ENCODE results near the gene CBX8. TPM values are rescaled to one million over a fixed set of nuclear protein-coding genes. Genes with fewer than 3 reads are reported as not detected.

CBX8 gene
- total RNA-seq, 1 experiment from 2014 or later, result 2.0 TPM

GRCh38 chr17:79818026-79818758 lies 21.3 kb upstream of the CBX8 start:
- Mint-ChIP-seq H3K4me1 (peaks cover 11% of the 10 kb centered on the region), H3K9me3 (no peaks in the 10 kb centered on the region), H3K27ac (no peak overlapping the region), H3K4me3 (no peak overlapping the region), H3K27me3 (ENCODE audit: low read depth) (peaks cover 96% of the 10 kb centered on the region), H3K36me3 (peaks cover 4% of the 10 kb centered on the region; the same call in 1 of the 2 replicates)
- POLR2A ChIA-PET, result interaction anchor here (0.8 to 1.1 kb wide), 2 partner anchors 10 to 21 kb away, joined by 3 read pairs; partner anchors contain the start of gene CBX4
- DNase-seq (ENCODE audit: low spot score) (no peak), ATAC-seq (no peak)
- CTCF ChIA-PET, result interaction anchor here (0.9 to 20.8 kb wide), 3 partner anchors 15 to 24 kb away, joined by 4 to 464 read pairs (median 221); partner anchors contain the start of genes CBX4 and CBX8
- TF ChIP-seq NFATC4 (CRISPR knock-in tag; IDR thresholded peaks at IDR 0.05), result no peak
- no peak for TF ChIP-seq TP53 (CRISPR knock-in tag; IDR thresholded peaks at IDR 0.05)
- TF ChIP-seq TEAD4 (CRISPR knock-in tag; IDR thresholded peaks at IDR 0.05), result no peak
- no peak for TF ChIP-seq ZNF425 (CRISPR knock-in tag; conservative IDR thresholded peaks at IDR 0.05)
- no peak for TF ChIP-seq SOX15 (CRISPR knock-in tag; IDR thresholded peaks at IDR 0.05)
- no peak for TF ChIP-seq JUN (CRISPR knock-in tag; IDR thresholded peaks at IDR 0.05)
- TF ChIP-seq FOXK1 (CRISPR knock-in tag; IDR thresholded peaks at IDR 0.05), result no peak
- no peak for TF ChIP-seq E2F4 (CRISPR knock-in tag; IDR thresholded peaks at IDR 0.05; ENCODE audit: borderline replicate concordance, low read depth)
- no peak for TF ChIP-seq ZNF671 (CRISPR knock-in tag; IDR thresholded peaks at IDR 0.05)
- no peak for TF ChIP-seq ZBTB43 (CRISPR knock-in tag; IDR thresholded peaks at IDR 0.05)

- Mint-ChIP-seq H3K36me3 (peaks cover 4% of the 10 kb centered on the region; the same call in 1 of the 2 replicates), H3K27ac (no peak overlapping the region), H3K9me3 (no peaks in the 10 kb centered on the region), H3K27me3 (ENCODE audit: low read depth) (peaks cover 94% of the 10 kb centered on the region), H3K4me1 (peaks cover 20% of the 10 kb centered on the region), H3K4me3 (peak overlapping the region; percentile 69)
- TF ChIP-seq CREM (CRISPR knock-in tag; IDR thresholded peaks at IDR 0.05) (no peak), ZNF263 (CRISPR knock-in tag; IDR thresholded peaks at IDR 0.05; ENCODE audit: low read depth) (peak; percentile 70; the same call in 1 of the 2 replicates), E2F5 (CRISPR knock-in tag; IDR thresholded peaks at IDR 0.05) (0 out of 2 replicates have a peak, but pooled peaks have one; percentile 2), PRDM15 (CRISPR knock-in tag; IDR thresholded peaks at IDR 0.05) (peak; percentile 65), RELA (CRISPR knock-in tag; IDR thresholded peaks at IDR 0.05; ENCODE audit: borderline replicate concordance) (0 out of 2 replicates have a peak, but pooled peaks have one; percentile 22)
- ChIA-PET CTCF (interaction anchor here (0.7 to 20.8 kb wide), 8 partner anchors 10 to 74 kb away, joined by 3 to 464 read pairs (median 4); partner anchors contain the start of genes CBX4 and CBX8), POLR2A (interaction anchor here (0.6 to 2.7 kb wide), 4 partner anchors 17 to 176 kb away, joined by 3 to 11 read pairs (median 3); no protein-coding TSS in a partner anchor)
- ATAC-seq (no peak), DNase-seq (ENCODE audit: low spot score) (no peak)
These were observed 19.1 kb upstream of the CBX8 start for GRCh38 chr17:79815836-79816461.

Data from WTC11 (cell line).